Inflammatory macrophage treated with lipopolysaccharide for 4 hours (primary cell): ENCODE results near the gene SUPT3H.
"Not testable (repeated sequence)": the region's sequence is repeated elsewhere in the genome, so short reads cannot be mapped to it uniquely, and the experiment has no call there.

Source experiments
- DNase-seq: peaks from one replicate; pipeline ENCODE4 v3.0.0-alpha.2; 2020

The SUPT3H gene

DNA sequence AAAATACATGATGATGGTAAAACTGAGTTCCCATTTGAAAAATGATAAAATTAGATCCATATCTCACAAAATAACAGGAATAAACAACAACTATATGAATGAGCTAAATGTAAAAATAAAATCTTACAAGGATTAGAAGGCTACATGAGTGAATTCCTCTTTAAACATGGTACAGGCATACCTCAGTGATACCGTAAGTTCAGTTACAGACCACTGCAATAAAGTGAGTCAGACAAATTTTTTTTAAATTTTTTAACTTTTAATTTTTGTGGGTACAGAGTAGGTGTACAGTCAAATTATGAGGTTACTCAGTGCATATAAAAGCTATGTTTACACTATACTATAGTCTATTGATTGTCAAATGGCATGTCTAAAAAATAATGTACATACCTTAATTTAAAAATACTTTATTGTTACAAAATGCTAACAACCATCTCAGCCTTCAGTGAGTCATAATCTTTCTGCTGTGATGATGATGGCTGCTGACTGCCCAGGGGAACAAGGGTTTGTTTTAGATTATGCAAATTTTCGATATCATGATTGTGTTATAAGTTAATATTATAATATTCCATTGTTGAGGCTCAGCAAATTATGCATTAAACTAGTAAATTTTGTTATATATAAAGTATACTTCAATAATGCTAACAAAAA is 272.4 kb downstream of the SUPT3H start:
- DNase-seq: no peak

DNA sequence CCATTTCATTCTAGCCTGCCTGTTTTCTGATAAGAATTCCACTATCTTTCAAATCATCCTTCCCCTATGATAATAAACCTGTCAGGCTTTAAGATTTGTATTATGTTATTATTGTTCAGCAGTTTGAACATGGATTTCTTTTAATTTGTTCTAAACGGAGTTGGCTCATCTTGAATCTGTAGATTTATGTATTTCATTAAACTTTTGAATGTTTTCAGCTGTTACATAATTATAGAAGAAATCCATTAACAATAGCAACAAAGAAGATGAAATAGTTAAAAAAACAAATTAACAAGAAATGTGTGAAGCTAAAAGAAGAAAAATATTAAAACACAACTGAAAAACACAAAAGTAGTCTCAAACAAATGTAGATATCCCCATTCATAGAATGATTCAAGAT is 273.3 kb downstream of the SUPT3H start:
- no peak for DNase-seq

- no peak for DNase-seq
These were observed 279.5 kb downstream of the SUPT3H start for GRCh38 chr6:45098256-45098655.

- DNase-seq: no peak
These were observed 282.9 kb downstream of the SUPT3H start for GRCh38 chr6:45094831-45095230.

- no peak for DNase-seq
These were observed 285.6 kb downstream of the SUPT3H start for GRCh38 chr6:45092135-45092534.

DNA sequence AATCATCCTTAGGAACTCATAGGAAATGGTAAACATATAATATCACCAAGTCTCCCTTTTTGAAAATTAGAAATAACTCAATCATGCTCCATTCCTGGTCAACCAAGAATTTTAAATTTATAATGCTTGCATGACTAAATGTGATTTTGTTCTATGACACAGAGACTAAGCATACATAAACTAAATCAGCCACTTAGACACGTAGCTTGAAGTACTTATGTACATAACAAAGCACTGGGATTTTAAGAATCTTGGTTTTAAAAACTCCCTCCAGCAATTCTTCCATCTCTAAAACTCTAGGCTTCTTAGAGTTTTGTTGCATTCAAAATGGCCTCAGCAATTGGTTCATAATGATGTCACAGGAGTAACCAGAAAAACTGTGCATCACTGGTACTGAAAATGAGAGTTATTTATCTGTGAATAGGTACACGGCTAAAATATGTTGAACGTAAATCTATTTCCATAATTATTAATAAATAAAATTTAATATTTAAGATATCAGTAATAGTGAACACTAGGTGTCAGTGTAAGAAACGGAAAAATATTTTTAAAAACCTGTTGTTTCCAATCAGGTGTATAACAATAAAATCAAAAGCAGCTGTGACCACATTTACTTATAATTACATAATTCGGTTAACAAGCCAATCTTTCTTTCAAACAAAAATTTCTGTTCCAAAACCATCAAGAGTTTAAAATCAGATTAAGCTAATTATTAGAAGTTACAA is 291.2 kb downstream of the SUPT3H start:
- DNase-seq: no peak

DNA sequence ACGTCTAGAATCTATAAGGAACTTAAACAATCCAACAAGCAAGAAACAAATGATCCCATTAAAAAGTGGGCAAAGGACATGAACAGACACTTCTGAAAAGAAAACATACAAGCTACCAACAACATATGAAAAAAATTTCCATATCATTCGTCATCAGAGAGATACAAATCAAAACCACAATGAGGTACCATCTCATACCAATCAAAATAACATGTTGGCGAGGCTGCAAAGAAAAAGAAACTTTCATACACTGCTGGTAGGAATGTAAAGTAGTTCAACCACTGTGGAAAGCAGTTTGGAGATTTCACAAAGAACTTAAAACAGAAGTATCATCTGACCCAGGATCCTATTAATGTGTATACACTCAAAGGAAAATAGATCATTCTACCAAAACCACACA is 293.5 kb downstream of the SUPT3H start:
- DNase-seq: no peak

GRCh38 chr6:45082091-45082490 is 295.6 kb downstream of the SUPT3H start:
- DNase-seq: no peak

DNA sequence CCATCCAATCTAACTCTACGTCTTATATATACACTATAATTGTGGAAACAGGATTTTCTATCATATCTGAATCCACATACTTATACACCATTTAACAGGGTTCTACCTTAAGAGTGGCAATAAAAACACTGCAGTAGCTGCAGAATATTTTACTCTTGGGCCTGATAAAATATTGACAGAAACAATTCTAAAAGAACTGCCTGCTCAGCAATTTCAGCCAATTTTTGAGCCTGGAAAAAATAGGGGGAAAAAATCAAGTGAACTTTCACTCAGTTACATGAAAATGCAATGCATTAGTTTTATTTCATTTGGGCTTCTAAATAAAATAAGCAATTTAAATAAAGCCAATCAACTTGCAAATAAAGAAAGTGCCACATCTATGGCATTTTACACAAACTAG is 296.1 kb downstream of the SUPT3H start:
- DNase-seq: no peak

GRCh38 chr6:45078432-45078831 is 299.3 kb downstream of the SUPT3H start:
- no peak for DNase-seq

- no peak for DNase-seq
These were observed 301.4 kb downstream of the SUPT3H start for GRCh38 chr6:45076217-45076930.

- DNase-seq: peak; percentile 32
These were observed 302.5 kb downstream of the SUPT3H start for GRCh38 chr6:45075246-45075645.

- peak; percentile 43 for DNase-seq
These were observed 303.3 kb downstream of the SUPT3H start for GRCh38 chr6:45074439-45074838.

DNA sequence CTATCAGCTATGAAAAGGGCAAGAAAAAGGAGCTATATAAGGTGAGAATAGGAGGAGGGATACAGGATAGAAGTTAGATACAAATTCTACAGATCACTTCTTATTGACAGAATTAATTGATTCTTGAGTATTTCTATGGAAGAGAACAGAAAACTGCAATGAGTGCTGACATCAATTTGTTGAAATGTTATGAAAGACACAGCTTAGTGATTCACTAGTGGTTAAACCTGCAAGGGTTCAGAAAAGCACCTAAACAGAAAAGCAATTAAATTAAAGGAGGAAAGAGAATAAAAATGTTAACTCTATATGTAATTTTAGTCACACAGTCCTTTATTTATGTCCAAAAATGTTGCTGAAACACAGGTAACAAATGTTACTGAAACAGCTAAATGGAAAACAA is 304.0 kb downstream of the SUPT3H start:
- DNase-seq: peak; percentile 2

GRCh38 chr6:45072673-45073072 is 305.1 kb downstream of the SUPT3H start:
- DNase-seq: no peak

DNA sequence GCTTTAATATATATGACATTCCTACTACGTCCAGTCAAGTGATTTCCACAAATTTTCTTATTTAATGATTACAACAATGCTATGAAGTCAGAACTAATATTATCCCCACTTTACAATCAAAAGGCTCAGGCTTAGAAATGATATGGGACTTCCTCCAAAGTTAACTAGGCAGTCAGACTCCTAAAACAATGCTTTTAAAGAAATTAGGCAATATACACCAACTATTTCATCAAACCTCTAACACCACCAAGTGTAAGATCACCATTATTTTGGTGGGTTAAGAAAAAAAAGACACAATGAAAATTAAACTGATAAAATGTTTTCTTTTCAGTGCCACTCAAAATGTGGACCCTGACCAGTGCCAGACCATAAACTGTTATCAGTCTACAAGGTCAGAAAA is 305.7 kb downstream of the SUPT3H start:
- peak; percentile 32 for DNase-seq

GRCh38 chr6:45069091-45069490 is 308.6 kb downstream of the SUPT3H start:
- no peak for DNase-seq

DNA sequence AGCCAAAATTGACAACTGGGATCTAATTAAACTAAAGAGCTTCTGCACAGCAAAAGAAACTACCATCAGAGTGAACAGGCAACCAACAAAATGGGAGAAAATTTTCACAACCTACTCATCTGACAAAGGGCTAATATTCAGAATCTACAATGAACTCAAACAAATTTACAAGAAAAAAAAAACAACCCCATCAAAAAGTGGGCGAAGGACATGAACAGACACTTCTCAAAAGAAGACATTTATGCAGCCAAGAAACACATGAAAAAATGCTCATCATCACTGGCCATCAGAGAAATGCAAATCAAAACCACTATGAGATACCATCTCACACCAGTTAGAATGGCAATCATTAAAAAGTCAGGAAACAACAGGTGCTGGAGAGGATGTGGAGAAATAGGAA is 310.3 kb downstream of the SUPT3H start:
- not testable (repeated sequence) for DNase-seq

- DNase-seq: not testable (repeated sequence)
These were observed 315.1 kb downstream of the SUPT3H start for GRCh38 chr6:45062659-45063058.

GRCh38 chr6:45057711-45058110 is 320.0 kb downstream of the SUPT3H start:
- DNase-seq: no peak

DNA sequence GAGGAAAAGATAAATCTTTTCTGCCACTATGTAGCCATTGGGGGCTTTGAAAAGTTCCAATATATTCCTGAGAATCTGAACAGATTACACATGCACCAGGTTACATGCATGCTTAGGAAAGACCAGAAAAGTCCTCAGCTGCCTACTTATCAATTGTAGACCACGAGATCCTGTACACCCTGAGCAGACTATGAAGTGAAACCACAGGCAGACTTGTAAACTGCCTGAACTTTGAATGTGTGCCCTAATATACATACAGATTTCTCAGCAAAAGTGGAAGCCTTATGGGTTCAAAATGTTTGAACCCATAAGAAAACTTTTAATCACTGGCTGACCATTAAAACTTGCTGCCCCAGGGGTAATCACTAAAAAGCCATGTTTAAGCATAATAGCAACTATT is 323.1 kb downstream of the SUPT3H start:
- DNase-seq: peak; percentile 15

DNA sequence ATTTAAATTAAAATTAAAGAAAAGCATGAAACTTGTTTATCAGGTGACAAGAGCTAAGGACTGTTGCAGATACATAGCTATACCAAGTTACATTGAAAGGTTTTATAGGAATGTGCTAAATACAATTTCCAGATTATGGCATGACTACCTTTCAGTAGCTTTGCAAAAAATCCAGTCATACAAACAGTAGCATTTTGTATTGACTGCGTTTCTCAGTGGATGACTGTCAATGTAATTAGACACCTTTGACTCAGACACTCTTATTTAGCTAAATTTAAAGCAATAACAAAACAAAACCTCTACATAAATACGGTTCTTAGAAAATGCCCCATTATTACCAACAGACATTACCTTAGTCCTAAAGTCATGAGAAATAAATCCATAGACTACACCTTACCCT is 325.4 kb downstream of the SUPT3H start:
- no peak for DNase-seq

- peak; percentile 83 for DNase-seq
These were observed 328.4 kb downstream of the SUPT3H start for GRCh38 chr6:45049188-45049843.

DNA sequence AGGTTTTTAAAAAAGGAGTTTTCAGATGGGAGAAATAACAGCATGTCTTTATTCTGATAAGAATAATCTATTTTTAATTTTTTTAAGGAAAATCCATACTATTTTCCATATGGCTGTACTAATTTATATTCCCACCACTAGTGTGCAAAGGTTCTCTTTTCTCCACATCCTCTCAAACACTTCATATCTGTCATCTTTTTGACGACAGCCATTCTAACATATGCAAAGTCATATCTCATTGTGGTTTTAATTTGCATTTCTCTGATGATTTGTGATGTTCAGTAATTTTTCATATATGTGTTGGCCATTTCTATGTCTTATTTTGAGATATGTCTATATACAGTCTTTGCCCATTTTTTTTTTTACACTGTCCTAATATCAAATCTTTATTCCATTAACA is 330.2 kb downstream of the SUPT3H start:
- no peak for DNase-seq
